GM23338 (cell line): ENCODE results near the gene FOXP1. TPM values are rescaled to one million over a fixed set of nuclear protein-coding genes. Genes with fewer than 3 reads are reported as not detected.

Experiments used
- ATAC-seq: fragments of 200-7000 bp; cut with Tn5 transposase; 3 replicates; pipeline ENCODE4 v1.9.1; 2020
- DNase-seq: peaks from one replicate; pipeline ENCODE4 v3.0.0-alpha.2; 2015; ENCODE audit warnings: low spot score
- H2AFZ ChIP-seq: fragments of 200-600 bp; sonication (generic); 2 replicates; pipeline ENCODE4 v1.8.0; 2016; ENCODE audit warnings: antibody characterized with exemption, mild to moderate bottlenecking, moderate library complexity
- H3F3A ChIP-seq: fragments of 200-600 bp; sonication (generic); replicated peaks from 2 replicates; pipeline ENCODE4 v1.8.0; 2017; ENCODE audit warnings: antibody characterized with exemption, mixed run types, low read depth
- H3K27ac ChIP-seq: fragments of 200-600 bp; sonication (generic); 2 replicates; pipeline ENCODE4 v1.6.1; 2016; ENCODE audit warnings: low read depth
- H3K27me3 ChIP-seq: fragments of 200-600 bp; sonication (generic); 2 replicates; pipeline ENCODE4 v1.8.0; 2016; ENCODE audit warnings: mild to moderate bottlenecking, mixed run types, moderate library complexity; ENCODE audit not compliant: insufficient read depth
- H3K36me3 ChIP-seq: fragments of 200-600 bp; sonication (generic); 2 replicates; pipeline ENCODE4 v1.8.0; 2016; ENCODE audit warnings: mild to moderate bottlenecking; ENCODE audit not compliant: insufficient read depth
- H3K4me1 ChIP-seq: fragments of 200-600 bp; sonication (generic); 2 replicates; pipeline ENCODE4 v1.8.0; 2016; ENCODE audit warnings: mild to moderate bottlenecking, moderate library complexity; ENCODE audit not compliant: insufficient read depth
- H3K4me2 ChIP-seq: fragments of 200-600 bp; sonication (generic); 2 replicates; pipeline ENCODE4 v1.7.1; 2017; ENCODE audit warnings: mixed run types
- H3K4me3 ChIP-seq: fragments of 200-600 bp; sonication (generic); 2 replicates; pipeline ENCODE4 v1.6.1; 2016; ENCODE audit warnings: mixed run types
- H3K79me2 ChIP-seq: fragments of 200-600 bp; sonication (generic); replicated peaks from 2 replicates; pipeline ENCODE4 v1.8.0; 2017; ENCODE audit warnings: mild to moderate bottlenecking; ENCODE audit not compliant: insufficient read depth
- H3K9me2 ChIP-seq: fragments of 200-600 bp; sonication (generic); 2 replicates; pipeline ENCODE4 v1.8.0; 2017; ENCODE audit not compliant: insufficient read depth
- H4K20me1 ChIP-seq: fragments of 200-600 bp; sonication (generic); replicated peaks from 2 replicates; pipeline ENCODE4 v1.8.0; 2017; ENCODE audit warnings: mild to moderate bottlenecking; ENCODE audit not compliant: insufficient read depth
- H3K27ac Mint-ChIP-seq: 2 replicates; pipeline ENCODE4 v1.8.0; 2020; ENCODE audit warnings: inconsistent platforms, mild to moderate bottlenecking, moderate library complexity, mixed read lengths
- H3K27me3 Mint-ChIP-seq: 3 replicates; pipeline ENCODE4 v1.8.0; 2022; ENCODE audit warnings: low read depth, mild to moderate bottlenecking, moderate library complexity, mixed read lengths, inconsistent platforms; ENCODE audit not compliant: insufficient read depth, poor library complexity
- H3K36me3 Mint-ChIP-seq: 3 replicates; pipeline ENCODE4 v1.8.0; 2021; ENCODE audit warnings: low read depth, mild to moderate bottlenecking, inconsistent platforms, moderate library complexity, mixed read lengths
- H3K4me1 Mint-ChIP-seq: 3 replicates; pipeline ENCODE4 v1.8.0; 2020; ENCODE audit warnings: mild to moderate bottlenecking, inconsistent platforms, mixed read lengths
- H3K4me3 Mint-ChIP-seq: 3 replicates; pipeline ENCODE4 v1.8.0; 2021; ENCODE audit warnings: moderate library complexity, mild to moderate bottlenecking, inconsistent platforms, mixed read lengths
- H3K9me3 Mint-ChIP-seq: 3 replicates; pipeline ENCODE4 v1.8.0; 2020; ENCODE audit warnings: moderate library complexity, mild to moderate bottlenecking, inconsistent platforms, mixed read lengths
- CREB1 ChIP-seq: fragments of 250-450 bp; sonication (Bioruptor Pico); IDR thresholded peaks from 2 replicates; pipeline ENCODE4 v1.5.0; 2020; ENCODE audit warnings: low read depth, mild to moderate bottlenecking, moderate library complexity
- CTCF ChIP-seq, 2 experiments: fragments of 200-600 bp in 1 of 2; sonication (generic) in 1 of 2; conservative IDR thresholded peaks; 2 replicates each; pipeline versions ENCODE4 v1.5.1 to v1.6.1; 2016 to 2017; ENCODE audit warnings: antibody characterized with exemption in 2 of 2, low read depth in 2 of 2, mild to moderate bottlenecking in 2 of 2, moderate library complexity in 1 of 2
- ETS1 ChIP-seq: IDR thresholded peaks from 2 replicates; pipeline ENCODE4 v1.6.1; 2016; ENCODE audit warnings: antibody characterized with exemption
- EZH2 ChIP-seq: fragments of 200-600 bp; sonication (generic); IDR thresholded peaks from one replicate; pipeline ENCODE4 v1.8.0; 2017; ENCODE audit warnings: antibody characterized with exemption, mild to moderate bottlenecking, low read depth; ENCODE audit not compliant: unreplicated experiment
- EZH2phosphoT487 ChIP-seq: fragments of 200-600 bp; sonication (generic); IDR thresholded peaks from one replicate; pipeline ENCODE4 v1.8.1; 2018; ENCODE audit warnings: antibody characterized with exemption; ENCODE audit not compliant: unreplicated experiment
- JUNB ChIP-seq: IDR thresholded peaks from one replicate; pipeline ENCODE4 v1.6.1; 2016; ENCODE audit warnings: antibody characterized with exemption; ENCODE audit not compliant: unreplicated experiment
- NANOG ChIP-seq: IDR thresholded peaks from 2 replicates; pipeline ENCODE4 v1.6.1; 2016; ENCODE audit warnings: antibody characterized with exemption, borderline replicate concordance
- POLR2AphosphoS5 ChIP-seq: IDR thresholded peaks from 2 replicates; pipeline ENCODE4 v1.6.1; 2016; ENCODE audit warnings: antibody characterized with exemption, low read depth
- STAT1 ChIP-seq: IDR thresholded peaks from one replicate; pipeline ENCODE4 v1.6.1; 2016; ENCODE audit warnings: antibody characterized with exemption; ENCODE audit not compliant: unreplicated experiment
- ZNF114 ChIP-seq: fragments of 250-450 bp; sonication (Bioruptor Pico); IDR thresholded peaks from 2 replicates; pipeline ENCODE4 v1.5.0; 2020; ENCODE audit warnings: mild to moderate bottlenecking, moderate library complexity
- ZNF331 ChIP-seq: fragments of 250-450 bp; sonication (Bioruptor Pico); IDR thresholded peaks from 2 replicates; pipeline ENCODE4 v1.5.0; 2020; ENCODE audit warnings: low read depth, mild to moderate bottlenecking, moderate library complexity
- ZNF462 ChIP-seq: fragments of 250-450 bp; sonication (Bioruptor Pico); IDR thresholded peaks from 2 replicates; pipeline ENCODE4 v1.5.0; 2020; ENCODE audit warnings: mild to moderate bottlenecking, moderate library complexity
- polyA plus RNA-seq: library from polyadenylated mRNA; unstranded; fragments of >200 nt; fragmentation: Nextera tagmentation; extraction: Ambion mirVana; gene quantifications from 2 replicates; pipeline ENCODE4 v1.2.1, GENCODE V29; 2016
- total RNA-seq: library from RNA; depleted of rRNA; stranded (reverse); fragments of >200 nt; shearing (Covaris generic); gene quantifications from 2 replicates; pipeline ENCODE4 v1.2.3, GENCODE V29; 2014
- TF ChIP-seq, protein P1 (sequence below): IDR thresholded peaks from one replicate; pipeline ENCODE4 v1.6.1; 2018; ENCODE audit warnings: antibody characterized with exemption; ENCODE audit not compliant: unreplicated experiment

Gene FOXP1
- total and polyA plus RNA-seq, 2 experiments from 2014 or later: 32.9 to 35.5 TPM

DNA sequence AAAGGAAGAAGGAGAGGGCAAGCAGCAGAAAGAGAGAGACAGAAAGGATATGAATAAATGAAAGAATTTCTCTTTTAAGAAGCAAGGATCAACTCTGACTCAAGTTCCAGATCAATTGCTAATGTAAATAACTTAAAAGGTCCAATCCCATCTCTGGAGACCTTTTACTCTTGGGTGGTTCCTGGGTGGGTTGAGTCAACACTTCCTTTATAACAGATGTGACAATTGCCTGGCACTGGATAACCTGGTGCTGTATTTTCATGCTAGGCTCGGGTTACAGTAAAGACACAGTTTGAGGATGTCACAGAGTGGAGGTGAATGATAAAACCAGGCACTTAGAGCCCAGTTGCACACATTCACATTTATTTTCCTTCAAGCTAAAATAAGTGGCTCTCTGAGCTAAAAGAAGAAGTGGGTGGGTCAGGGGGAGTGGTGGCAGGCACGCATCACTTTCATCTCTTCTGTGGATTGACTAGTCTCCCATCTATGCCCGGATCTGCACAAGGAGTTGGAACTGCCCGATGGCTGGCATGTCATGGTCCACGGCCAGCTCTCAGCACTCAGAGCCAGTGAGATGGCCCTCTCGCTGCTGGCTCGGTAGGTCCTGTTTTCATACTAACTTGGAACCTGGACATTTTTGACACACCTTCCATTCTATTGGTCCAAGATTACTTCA is 465.8 kb downstream of the FOXP1 start:
- no peak overlapping the region for H3K4me3 ChIP-seq
- TF ChIP-seq ZNF114: no peak
- no peak for TF ChIP-seq ZNF331 (CRISPR knock-in tag)
- no peak for TF ChIP-seq NANOG
- TF ChIP-seq EZH2phosphoT487: no peak
- TF ChIP-seq EZH2: no peak
- TF ChIP-seq, protein P1, sequence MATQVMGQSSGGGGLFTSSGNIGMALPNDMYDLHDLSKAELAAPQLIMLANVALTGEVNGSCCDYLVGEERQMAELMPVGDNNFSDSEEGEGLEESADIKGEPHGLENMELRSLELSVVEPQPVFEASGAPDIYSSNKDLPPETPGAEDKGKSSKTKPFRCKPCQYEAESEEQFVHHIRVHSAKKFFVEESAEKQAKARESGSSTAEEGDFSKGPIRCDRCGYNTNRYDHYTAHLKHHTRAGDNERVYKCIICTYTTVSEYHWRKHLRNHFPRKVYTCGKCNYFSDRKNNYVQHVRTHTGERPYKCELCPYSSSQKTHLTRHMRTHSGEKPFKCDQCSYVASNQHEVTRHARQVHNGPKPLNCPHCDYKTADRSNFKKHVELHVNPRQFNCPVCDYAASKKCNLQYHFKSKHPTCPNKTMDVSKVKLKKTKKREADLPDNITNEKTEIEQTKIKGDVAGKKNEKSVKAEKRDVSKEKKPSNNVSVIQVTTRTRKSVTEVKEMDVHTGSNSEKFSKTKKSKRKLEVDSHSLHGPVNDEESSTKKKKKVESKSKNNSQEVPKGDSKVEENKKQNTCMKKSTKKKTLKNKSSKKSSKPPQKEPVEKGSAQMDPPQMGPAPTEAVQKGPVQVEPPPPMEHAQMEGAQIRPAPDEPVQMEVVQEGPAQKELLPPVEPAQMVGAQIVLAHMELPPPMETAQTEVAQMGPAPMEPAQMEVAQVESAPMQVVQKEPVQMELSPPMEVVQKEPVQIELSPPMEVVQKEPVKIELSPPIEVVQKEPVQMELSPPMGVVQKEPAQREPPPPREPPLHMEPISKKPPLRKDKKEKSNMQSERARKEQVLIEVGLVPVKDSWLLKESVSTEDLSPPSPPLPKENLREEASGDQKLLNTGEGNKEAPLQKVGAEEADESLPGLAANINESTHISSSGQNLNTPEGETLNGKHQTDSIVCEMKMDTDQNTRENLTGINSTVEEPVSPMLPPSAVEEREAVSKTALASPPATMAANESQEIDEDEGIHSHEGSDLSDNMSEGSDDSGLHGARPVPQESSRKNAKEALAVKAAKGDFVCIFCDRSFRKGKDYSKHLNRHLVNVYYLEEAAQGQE: no peak
- TF ChIP-seq JUNB: no peak
- TF ChIP-seq CREB1: no peak
- TF ChIP-seq POLR2AphosphoS5: no peak
- no peak for TF ChIP-seq ETS1
- no peak for TF ChIP-seq CTCF (conservative IDR thresholded peaks at IDR 0.05; ENCODE audit: low read depth in 2 of 2)
- no peak for TF ChIP-seq ZNF462 (CRISPR knock-in tag)
- TF ChIP-seq STAT1: no peak
- H2AFZ ChIP-seq: no peak overlapping the region
- H3K27ac Mint-ChIP-seq: no peak overlapping the region
- no peak for DNase-seq
- H3K4me2 ChIP-seq: no peak overlapping the region
- H3K36me3 Mint-ChIP-seq: no peaks in the 10 kb centered on the region
- H3K27me3 ChIP-seq: no peaks in the 10 kb centered on the region
- H3K4me3 Mint-ChIP-seq: no peak overlapping the region
- no peaks in the 10 kb centered on the region for H3K9me3 Mint-ChIP-seq
- H3K4me1 Mint-ChIP-seq: peaks cover 23% of the 10 kb centered on the region
- H3F3A ChIP-seq: no peaks in the 10 kb centered on the region; the same call in 1 of the 2 replicates
- H3K27me3 Mint-ChIP-seq: peaks cover 5% of the 10 kb centered on the region
- H3K4me1 ChIP-seq: peaks cover 7% of the 10 kb centered on the region
- no peak overlapping the region for H3K27ac ChIP-seq
- no peaks in the 10 kb centered on the region for H4K20me1 ChIP-seq
- H3K79me2 ChIP-seq: no peaks in the 10 kb centered on the region; the same call in 1 of the 2 replicates
- no peak for ATAC-seq
- H3K9me2 ChIP-seq: no peaks in the 10 kb centered on the region
- H3K36me3 ChIP-seq: no peaks in the 10 kb centered on the region
